ENCODE results near the gene NEU4.
A peak's percentile ranks its signal among the peaks of the same experiment; 100 is the strongest.
"Not testable (repeated sequence)": the region's sequence is repeated elsewhere in the genome, so short reads cannot be mapped to it uniquely, and the experiment has no call there.

NEU4 gene

DNA sequence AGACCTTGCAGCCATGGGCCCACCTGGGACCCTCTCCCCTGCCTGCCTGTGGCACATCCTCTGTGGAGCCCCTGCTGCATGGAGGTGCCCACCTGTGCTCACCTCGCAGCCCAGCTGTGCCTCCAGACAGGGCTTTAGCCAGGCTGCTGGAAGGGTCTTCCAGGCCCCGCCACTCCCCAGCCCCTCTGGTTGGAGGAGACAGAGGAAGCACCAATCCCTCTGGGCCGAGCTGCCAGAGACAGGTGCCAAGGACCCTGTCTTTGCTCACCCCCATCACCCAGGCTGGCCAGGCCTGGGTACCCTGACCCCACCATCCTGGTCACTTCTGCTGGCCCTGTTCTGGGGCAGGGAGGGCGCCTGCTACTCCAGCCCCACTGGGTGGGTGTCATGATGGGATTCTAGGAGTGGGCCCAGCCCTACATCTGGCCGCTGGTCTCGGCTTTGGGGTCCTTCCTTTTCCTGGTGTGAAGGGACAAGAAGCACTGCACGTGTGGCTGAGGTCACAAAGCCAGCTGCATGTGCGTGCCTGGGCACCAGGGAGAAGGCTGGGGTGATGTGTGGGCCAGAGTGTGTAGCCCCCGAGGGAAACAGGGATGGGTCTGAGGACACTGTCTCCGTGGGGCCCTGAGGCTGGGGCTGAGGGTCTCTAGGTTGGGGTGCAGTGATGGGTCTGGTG lies 9.3 kb upstream of the NEU4 start:
- DNase-seq (ENCODE audit: low spot score): no peak

DNA sequence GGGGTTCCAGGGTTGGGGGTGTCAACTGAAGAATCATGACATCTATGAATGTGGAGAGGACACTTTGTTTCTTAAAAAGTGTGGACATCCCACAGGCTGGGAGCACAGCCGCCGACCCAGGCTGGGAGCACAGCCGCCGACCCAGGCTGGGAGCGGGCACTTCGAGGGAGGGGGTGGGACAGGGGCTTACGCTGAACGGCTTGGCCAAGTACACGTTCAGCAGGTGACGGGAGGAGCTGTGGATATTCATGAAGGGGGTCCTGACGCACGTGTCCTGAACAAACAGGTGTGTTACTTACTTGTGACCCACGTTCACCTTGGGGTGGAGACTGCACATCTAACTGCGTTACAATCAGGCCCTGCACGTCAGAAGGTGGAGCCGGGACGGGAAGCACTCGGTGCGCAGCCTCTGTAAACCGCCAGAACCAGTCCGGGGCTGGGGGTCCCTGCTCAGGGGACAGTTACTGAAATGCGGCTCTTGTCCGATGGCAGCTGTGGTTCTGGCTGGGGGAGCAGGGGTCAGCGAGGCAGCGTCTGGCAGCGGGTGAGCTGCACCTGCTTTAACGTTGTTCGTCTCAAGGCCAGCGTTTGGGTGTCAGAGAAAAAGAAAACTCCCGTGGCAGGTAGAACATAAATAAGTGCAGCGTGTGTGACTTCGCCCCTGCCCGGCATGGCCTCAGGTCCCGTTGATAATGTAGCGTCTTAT lies 8.6 kb upstream of the NEU4 start:
- not testable (repeated sequence) for DNase-seq (ENCODE audit: low spot score)

GRCh38 chr2:241801611-241802420 lies 7.2 kb upstream of the NEU4 start:
- DNase-seq (ENCODE audit: low spot score): no peak

DNA sequence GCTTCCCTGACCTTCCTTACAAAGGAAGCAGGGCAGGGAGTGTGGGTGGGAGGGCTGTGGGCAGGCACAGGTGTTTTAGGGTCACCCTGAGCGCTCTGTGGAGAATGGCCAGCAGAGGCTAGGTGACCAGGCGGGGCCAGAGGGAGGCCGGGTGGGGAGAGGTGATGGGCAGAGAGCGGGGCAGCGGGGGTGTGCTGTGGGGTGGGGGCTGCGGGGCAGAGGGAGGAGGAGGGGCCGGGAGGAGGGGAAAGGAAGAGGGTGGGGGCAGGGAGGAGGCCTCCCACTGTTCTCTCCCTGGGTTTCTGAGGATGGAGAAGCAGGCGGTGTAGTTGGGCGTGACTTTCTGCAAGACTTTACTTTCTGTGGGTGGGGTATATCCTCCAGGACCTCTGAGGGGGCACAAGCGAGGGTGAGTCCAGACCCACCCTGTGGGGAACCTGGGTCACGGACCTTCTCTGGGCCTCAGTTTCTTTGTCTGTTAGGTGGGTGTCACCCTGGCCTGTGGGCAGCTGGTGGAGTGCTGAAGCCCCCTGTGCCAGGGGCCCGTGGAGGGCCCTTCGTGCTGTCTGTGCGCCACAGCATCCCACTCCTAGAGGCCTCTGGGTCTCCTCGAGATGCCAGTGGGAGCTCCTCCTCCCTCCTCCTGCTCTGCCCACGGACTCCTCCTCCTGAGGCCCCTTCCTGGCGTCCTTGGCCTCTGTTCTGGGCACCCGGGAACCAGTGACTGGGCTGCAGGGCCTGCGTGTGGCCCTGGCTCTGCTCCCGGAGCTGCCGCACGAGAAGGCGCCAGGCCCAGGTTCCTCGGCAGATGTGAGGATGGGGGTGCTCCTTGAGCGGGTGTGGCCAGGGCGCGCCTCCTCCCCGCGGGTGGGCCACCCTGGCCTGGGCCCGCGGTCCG lies 6.3 kb upstream of the NEU4 start:
- no peak for DNase-seq (ENCODE audit: low spot score)

- DNase-seq (ENCODE audit: low spot score): peak; percentile 33
Measured at GRCh38 chr2:241803387-241804325, 5.3 kb upstream of the NEU4 start.

DNA sequence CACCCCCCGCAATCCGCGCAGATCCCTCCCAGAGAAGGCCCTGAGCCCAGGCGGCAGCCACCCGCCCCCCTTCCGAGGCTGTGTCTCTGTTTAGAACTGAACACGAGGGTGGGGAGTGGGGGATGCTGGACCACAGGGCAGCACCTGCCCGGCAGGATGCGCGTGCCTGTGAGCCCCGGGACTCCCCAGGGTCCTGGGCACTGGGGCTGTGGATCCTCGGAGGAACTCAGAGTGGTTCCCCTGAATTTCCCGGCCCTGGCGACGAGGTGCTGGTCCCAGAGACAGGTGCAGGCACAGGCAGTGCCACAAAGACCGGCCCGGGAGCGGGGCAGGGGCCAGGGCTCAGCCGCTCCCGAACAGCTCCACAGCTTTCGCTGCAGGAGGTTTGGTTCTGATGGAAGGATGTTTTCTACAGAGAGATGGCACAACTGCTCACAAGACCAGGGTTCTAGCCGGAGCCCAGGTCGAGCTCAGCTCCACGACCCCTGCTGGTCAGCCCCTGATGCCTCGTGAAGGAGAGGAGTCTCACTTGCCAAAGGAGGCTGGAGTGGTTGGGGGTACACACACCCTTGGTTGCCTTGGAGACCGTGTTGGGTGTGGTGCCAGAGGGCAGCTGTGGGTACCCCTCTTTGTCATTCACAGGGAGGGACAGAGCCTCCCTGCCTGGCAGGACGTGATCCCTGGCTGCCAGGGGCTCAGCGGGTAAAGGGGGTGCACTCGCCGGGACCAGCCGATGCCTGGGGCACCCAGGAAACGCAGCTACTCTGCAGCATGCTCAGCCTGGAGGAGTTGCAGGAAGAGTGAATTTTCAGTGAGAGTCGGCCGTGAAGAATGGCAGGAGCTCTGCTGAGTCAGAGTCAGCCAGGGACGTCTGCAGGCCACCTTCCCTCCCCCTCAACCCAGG lies 4.4 kb upstream of the NEU4 start:
- DNase-seq (ENCODE audit: low spot score): no peak

GRCh38 chr2:241806217-241806616 lies 2.8 kb upstream of the NEU4 start:
- not testable (repeated sequence) for DNase-seq (ENCODE audit: low spot score)

DNA sequence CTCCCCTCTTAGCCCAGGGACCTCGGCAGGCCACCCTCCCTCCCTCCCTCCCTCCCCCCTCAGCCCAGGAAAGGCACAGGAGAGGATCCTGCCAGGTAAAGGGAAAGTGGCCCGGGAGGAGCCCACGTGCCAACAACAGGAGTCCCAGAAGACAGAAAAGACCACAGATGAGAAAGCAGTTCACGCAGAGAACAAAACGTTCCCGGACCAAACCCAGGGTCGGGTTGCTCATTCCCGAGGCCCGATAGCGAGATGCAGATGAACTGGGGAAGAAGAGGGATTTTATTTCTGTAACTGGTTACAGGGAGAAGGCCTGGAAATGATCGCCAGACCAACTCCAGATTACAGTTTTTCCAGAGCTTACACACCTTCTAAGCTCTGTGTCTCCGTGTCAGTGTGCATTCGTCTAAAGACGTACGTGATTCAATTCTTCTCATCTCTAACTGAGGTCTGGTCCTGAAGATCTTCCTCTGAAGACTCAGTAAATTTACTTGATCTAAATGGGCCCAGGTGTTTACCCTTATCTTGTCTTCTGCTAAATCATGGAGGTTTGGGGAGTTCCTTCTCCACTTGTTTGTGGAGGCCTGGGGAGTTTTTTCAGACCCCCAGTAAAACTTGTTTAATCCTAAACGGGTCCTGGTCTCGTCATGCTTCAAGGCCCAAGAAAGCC lies 807 bp upstream of the NEU4 start:
- no peak for DNase-seq (ENCODE audit: low spot score)

DNA sequence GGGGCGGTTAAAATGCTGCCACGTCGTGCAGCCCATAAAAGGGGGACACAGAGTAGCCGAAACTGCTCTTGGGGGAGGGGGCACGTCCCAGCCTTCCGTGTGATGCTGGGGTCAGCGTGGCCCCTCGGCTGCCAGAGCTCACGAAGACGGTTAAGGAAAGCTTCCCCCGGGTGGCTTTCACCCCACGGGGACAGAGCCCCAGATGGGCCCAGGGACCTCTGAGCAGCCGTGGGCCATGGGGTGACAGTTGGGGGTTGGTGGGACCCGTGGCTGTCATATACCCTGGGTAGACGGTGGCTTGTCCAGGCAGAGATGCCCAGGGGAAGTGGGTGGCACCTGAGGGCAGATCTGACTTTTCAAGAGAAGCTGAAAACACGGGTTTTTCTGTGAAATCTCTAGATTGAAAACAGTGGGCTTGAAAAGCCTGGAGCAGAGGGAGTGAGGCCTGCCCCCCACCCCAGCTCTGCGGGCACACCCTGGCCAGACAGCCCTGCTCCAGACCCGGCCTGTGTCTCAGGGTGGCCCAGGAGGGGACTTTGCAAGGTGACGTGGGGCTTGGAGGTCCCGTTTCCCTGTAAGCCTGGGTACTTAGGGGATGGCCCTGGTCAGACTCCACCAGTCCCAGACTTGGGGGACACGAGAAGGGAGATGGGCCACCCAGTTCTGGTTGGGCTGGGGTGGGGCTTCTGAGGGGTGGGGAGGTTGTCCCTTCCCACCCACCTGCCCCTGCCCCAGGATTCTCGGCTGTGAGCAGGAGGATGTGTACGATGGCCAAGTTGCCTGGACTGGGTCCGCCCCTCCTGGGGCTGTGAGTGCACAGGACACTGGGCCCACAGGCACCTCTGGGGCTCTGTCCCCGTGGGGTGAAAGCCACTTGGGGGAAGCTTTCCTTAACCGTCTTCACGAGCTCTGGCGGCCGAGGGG lies 652 bp downstream of the NEU4 start:
- DNase-seq (ENCODE audit: low spot score): no peak

GRCh38 chr2:241810307-241811200 lies 1.6 kb downstream of the NEU4 start:
- peak; percentile 75 for DNase-seq (ENCODE audit: low spot score)

- peak; percentile 77 for DNase-seq (ENCODE audit: low spot score)
Measured at GRCh38 chr2:241811201-241811951, 2.4 kb downstream of the NEU4 start.

DNA sequence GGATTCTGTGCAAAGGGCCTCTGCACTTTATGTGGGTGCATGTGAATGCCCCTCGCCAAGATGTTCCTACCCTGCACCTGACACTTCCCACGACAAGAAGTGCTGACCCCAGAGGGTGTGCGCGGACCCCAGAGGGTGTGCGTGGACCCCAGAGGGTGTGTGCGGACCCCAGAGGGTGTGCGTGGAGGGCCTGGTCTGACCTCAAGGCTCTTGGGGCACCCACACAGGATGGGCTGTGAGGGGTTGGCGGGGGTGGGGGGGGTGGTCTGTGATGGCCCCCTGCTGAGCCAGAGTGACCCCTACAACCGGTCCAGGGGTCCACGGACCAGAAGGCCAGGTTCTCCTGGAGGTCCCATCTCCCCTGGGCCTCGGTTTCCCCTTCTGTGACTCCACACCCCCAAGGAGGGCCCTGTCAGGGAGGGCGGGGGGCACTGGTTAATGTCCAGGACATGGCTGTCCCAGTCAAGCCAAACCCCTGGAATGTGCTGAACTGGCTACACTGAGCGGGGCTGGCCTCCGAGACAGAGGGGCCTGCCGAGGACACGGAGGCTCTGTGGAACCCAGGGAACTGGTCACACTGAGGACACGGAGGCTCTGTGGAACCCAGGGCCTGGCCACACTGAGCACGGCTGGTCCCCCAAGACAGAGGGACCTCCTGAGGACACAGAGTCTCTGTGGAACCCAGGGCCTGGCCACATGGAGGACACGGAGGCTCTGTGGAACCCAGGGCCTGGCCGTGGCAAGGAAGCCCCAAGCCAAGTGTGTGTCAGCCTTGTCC lies 3.1 kb downstream of the NEU4 start:
- DNase-seq (ENCODE audit: low spot score): no peak

DNA sequence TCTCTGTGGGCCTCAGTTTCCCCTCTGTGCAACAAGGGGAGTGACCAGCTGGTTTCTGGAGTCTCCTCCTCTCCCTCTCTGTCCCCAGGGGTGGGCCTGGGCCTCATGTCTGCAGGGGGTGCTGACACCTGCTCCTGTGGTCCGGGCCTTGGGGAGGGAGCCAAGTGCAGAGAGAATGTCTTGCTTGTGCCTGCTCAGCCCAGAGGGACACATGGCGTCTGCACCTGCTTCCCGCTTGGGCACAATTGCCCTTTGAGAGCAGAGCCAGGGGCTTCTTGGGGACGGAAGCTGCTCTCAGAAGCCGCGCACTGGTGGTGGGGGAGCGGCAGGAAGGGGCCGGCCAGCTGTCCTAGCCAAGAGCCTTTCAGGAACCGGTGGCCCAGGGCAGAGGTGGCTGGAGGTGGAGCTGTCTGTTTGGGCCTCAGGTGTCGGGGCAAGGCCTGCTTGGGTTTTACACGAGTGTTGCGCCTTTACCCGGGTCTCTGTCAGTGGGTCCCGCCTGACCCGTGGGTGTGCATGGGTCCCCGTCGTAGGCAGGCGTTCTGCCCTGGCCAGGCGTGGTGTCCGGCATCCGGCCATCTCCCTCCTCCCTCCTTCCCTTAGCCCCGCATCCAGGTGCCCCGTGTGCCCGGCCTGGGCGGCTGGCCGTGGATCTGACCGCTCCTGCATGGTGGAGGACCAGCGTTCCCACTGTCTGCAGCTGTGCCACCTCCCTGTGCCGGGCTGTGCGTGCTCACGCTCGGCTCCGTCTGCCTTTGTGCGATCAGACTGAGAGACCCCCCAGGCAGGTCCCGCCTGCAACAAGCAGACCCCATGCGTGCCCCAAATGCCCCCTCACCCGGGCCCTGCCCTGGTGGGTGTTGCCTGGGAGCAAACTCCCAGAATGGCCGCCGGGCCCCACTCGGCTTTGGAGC lies 4.0 kb downstream of the NEU4 start:
- peak; percentile 67 for DNase-seq (ENCODE audit: low spot score)

DNA sequence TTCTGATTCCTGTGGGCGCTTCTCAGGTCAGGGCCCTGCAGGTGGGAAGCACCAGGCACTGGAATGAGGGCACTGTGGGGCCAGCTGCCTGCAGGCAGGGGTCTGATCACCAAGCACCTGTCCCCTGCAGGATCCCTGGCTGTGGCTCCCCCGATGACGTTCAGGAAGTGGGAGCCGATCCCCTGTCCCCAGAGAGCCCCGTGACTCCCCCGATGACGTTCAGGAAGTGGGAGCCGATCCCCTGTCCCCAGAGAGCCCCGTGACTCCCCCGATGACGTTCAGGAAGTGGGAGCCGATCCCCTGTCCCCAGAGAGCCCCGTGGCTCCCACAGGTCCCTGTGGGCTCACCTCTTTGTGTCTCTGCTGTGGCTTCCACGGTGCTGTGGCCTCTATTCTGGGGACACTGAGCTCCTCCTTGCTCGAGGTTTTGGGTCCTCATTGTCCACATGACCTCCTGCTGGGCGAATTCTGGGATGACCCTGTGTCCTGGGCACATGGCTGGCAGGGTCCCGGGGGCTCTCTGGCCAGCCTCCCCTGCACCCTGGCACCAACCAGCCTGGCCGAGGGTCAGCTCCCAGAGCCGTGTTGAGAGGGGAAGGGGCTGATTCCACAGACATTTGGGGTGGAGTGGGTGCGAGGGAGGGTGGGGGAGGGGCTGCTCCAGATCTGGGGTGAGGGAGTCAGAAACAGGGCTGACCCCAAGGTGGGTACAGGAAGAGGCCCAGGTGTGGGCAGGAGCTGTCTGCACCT lies 4.8 kb downstream of the NEU4 start:
- DNase-seq (ENCODE audit: low spot score): no peak

Data from globus pallidus (tissue), 1 donor.